Stomach (tissue), 9 donors: ENCODE data around the gene LHX4. TPM values are rescaled to one million over a fixed set of nuclear protein-coding genes. Genes with fewer than 3 reads are reported as not detected.

ENCODE experiments used
- DNase-seq, 2 donors: peaks; one replicate each; pipeline versions ENCODE4 v3.0.0 to v3.0.0-alpha.2; 2013 to 2019
- H3K27ac ChIP-seq, 5 donors: fragments of 200-600 bp in 4 of 5; sonication (generic) in 4 of 5; one replicate each; pipeline ENCODE4 v1.5.1; 2013 to 2019; ENCODE audit warnings: mild to moderate bottlenecking in 1 of 5, moderate library complexity in 1 of 5
- H3K27me3 ChIP-seq, 3 donors: fragments of 200-600 bp; sonication (generic); one replicate each; pipeline ENCODE4 v1.5.1; 2017 to 2019; ENCODE audit warnings: mixed run types in 1 of 3
- H3K36me3 ChIP-seq, 4 donors: fragments of 200-600 bp; sonication (generic); 1 replicate in 3 of 4; 2 replicates in 1 of 4; pipeline ENCODE4 v1.5.1; 2016 to 2019
- H3K4me1 ChIP-seq, 4 donors: fragments of 200-600 bp; sonication (generic); one replicate each; pipeline ENCODE4 v1.5.1; 2016 to 2019
- H3K4me3 ChIP-seq, 4 donors: fragments of 200-600 bp; sonication (generic) in 3 of 4; one replicate each; pipeline ENCODE4 v1.5.1; 2016 to 2019; ENCODE audit warnings: mild to moderate bottlenecking in 1 of 4
- H3K9me3 ChIP-seq, 4 donors: fragments of 200-600 bp; sonication (generic); one replicate each; pipeline ENCODE4 v1.5.1; 2016 to 2019
- EP300 ChIP-seq: sonication (generic); formaldehyde crosslinking; IDR thresholded peaks from one replicate; pipeline ENCODE4 v1.6.1; 2017; ENCODE audit warnings: antibody characterized with exemption
- POLR2A ChIP-seq, 4 donors: fragments of 450-650 bp; IDR thresholded peaks; one replicate each; pipeline ENCODE4 v1.6.1; 2016; ENCODE audit warnings: antibody characterized with exemption in 4 of 4, control low read depth in 2 of 4, mild to moderate bottlenecking in 1 of 4, moderate library complexity in 1 of 4
- POLR2AphosphoS5 ChIP-seq, 3 donors: sonication (generic); formaldehyde crosslinking; IDR thresholded peaks; one replicate each; pipeline ENCODE4 v1.6.1; 2016; ENCODE audit warnings: antibody characterized with exemption in 3 of 3
- WGBS, 5 donors: extraction: QIAGEN DNeasy Blood & Tissue Kit in 3 of 5; methylation state at CpG; one replicate each; pipeline versions ENCODE4 v1.1.5 to v1.1.7; 2013 to 2018; 5-methylcytosine and 5-hydroxymethylcytosine counted together
- intact Hi-C: fragments of 100-400 bp; cut with DNase I; formaldehyde crosslinking; loops from one replicate; pipeline ENCODE4 v1.15.1; 2023; ENCODE audit warnings: low total_unique reads
- polyA plus RNA-seq, 3 donors: library from polyadenylated mRNA; stranded (reverse); fragments of 200-250 nt; gene quantifications; one replicate each; pipeline ENCODE4 v1.2.3, GENCODE V29; 2013
- total RNA-seq, 5 donors: library from RNA; depleted of rRNA; stranded (reverse); fragments of >200 nt; gene quantifications; one replicate each; pipeline versions ENCODE4 v1.1.0 to v1.2.3, GENCODE V29; 2014 to 2016
- TF ChIP-seq, protein P1 (sequence below), 7 experiments: fragments of 450-650 bp in 4 of 7; fragments of 200-600 bp in 3 of 7; sonication (generic) in 3 of 7; IDR thresholded peaks; one replicate each; pipeline ENCODE4 v1.5.1; 2016 to 2019; ENCODE audit warnings: antibody characterized with exemption in 7 of 7, control low read depth in 2 of 7, mild to moderate bottlenecking in 1 of 7
- donor health status: healthy with polysubstance abuse.
- donor health status: Bipolar disorder and iron deficiency.
- donor health status: healthy.

Gene LHX4
- total and polyA plus RNA-seq, 8 donors = 0.03 to 0.18 TPM; not detected in 6

DNA sequence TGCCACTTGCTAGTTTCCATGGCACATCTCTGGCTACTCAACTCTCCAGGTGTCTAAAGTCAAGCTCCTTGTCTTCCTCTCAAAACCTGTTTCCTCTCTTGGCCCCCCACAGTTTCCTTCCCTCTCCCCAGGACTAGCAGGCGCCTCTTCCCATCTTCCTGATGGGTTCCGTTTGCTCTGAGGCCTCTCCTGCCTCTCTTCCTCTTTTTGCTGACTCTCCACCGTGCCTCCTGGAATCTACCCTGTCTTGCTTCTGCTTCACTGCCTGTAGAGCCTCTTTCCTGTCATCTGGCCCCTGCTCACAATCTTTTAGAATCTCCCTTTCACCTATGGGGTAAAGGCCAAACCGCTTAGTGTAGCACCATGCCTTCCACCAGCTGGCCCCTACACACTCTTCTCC is 21.8 kb upstream of the LHX4 start:
- H3K4me1 ChIP-seq = no peaks in the 10 kb centered on the region
- no peaks in the 10 kb centered on the region for H3K9me3 ChIP-seq
- no peak for DNase-seq
- intact Hi-C loops = no loop called here
- H3K4me3 ChIP-seq = no peak overlapping the region
- no peak overlapping the region for H3K27ac ChIP-seq
- TF ChIP-seq, protein P1, sequence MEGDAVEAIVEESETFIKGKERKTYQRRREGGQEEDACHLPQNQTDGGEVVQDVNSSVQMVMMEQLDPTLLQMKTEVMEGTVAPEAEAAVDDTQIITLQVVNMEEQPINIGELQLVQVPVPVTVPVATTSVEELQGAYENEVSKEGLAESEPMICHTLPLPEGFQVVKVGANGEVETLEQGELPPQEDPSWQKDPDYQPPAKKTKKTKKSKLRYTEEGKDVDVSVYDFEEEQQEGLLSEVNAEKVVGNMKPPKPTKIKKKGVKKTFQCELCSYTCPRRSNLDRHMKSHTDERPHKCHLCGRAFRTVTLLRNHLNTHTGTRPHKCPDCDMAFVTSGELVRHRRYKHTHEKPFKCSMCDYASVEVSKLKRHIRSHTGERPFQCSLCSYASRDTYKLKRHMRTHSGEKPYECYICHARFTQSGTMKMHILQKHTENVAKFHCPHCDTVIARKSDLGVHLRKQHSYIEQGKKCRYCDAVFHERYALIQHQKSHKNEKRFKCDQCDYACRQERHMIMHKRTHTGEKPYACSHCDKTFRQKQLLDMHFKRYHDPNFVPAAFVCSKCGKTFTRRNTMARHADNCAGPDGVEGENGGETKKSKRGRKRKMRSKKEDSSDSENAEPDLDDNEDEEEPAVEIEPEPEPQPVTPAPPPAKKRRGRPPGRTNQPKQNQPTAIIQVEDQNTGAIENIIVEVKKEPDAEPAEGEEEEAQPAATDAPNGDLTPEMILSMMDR (IDR thresholded peaks at IDR 0.05) = no peak
- TF ChIP-seq POLR2AphosphoS5 (IDR thresholded peaks at IDR 0.05) = no peak
- no peak for TF ChIP-seq POLR2A (IDR thresholded peaks at IDR 0.05)
- no peak for TF ChIP-seq EP300
- no peaks in the 10 kb centered on the region for H3K36me3 ChIP-seq
- H3K27me3 ChIP-seq = peaks cover 0 to 18% (median 0%) of the 10 kb centered on the region in 3 donors
- WGBS, 5 donors = 58 to 82% (median 75%) methylated on average over 4 of the region's 4 CpGs

DNA sequence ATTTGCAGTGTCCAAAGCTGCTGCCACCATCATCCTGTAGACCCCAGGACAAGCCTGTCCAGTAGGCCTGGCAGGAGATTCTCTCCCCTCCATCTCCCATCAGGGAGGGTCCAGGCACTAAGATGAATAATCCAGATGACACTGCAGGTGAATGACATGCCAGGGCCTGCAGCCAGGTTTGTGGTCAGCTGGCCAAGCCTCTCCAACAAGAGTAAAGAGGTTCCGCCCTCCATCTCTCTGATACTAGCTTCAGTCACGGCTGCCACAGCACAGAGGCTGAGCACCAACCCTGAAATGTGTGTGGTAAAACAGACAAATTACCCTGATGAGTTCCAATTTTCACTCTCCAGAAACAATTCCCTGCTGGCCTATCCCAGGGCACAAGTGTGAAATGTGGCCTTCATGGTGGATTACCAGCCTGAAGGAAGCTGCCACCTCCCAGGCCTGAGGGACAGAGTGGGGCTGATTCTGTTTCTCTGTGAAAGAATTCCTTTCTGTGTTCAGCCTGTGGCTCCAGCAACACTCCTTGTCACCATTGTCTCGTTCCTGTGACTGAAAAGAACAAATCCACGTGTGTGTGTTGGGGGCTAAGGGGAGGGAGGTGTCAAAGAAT is 19.9 kb upstream of the LHX4 start:
- Histone ChIP-seq H3K27me3 (peaks cover 0 to 18% (median 0%) of the 10 kb centered on the region in 3 donors), H3K9me3 (no peaks in the 10 kb centered on the region), H3K27ac (no peak overlapping the region), H3K4me1 (no peaks in the 10 kb centered on the region), H3K36me3 (no peaks in the 10 kb centered on the region), H3K4me3 (no peak overlapping the region)
- DNase-seq = no peak
- TF ChIP-seq POLR2AphosphoS5 (IDR thresholded peaks at IDR 0.05) (no peak), POLR2A (IDR thresholded peaks at IDR 0.05) (no peak), EP300 (no peak)
- TF ChIP-seq, protein P1 (IDR thresholded peaks at IDR 0.05) = no peak
- 39 to 73% (median 54%) methylated on average over 4 of the region's 4 CpGs for whole genome bisulfite sequencing, 5 donors
- intact Hi-C loops = no loop called here

DNA sequence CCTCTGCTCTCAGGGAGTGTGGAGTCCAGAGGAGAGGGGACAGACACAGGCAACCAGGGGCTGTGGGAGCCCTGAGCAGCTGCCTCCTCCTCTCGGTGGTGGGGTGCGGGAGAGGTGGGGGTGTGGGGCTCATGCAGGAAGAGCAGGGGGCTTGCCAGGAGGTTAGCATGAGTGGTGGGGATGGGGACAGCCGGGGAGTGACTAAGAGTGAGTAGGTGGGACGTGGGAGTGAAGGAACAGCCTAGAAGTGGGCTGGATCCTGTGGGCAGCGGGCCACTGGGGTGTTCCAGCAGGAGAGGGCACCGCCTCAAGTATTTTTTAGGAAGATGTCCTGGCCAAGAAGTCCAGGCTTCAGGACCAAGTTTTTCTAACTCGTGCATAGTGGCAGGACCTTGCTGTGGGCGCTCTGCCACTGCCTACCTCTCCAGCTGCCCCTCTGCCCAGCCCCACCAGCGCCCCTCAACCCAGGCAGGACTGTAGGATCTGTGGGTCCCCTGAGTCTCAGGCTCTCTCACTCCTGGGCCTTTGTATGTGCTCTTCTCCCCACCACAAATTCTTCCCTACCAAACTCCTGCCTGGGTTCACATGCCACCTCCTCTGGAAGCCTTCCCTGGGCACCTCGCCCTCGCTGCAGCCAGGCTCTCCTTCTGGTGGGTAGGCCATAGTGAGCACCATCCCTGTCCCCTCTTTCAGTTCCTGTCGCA is 18.8 kb upstream of the LHX4 start:
- no peak overlapping the region for H3K27ac ChIP-seq
- no peaks in the 10 kb centered on the region for H3K4me1 ChIP-seq
- no peaks in the 10 kb centered on the region for H3K36me3 ChIP-seq
- peaks cover 0 to 18% (median 0%) of the 10 kb centered on the region in 3 donors for H3K27me3 ChIP-seq
- 82 to 88% (median 84%) methylated on average over 11 to 12 of the region's 12 CpGs for WGBS, 5 donors
- no peak overlapping the region for H3K4me3 ChIP-seq
- intact Hi-C loops = no loop called here
- no peak for DNase-seq
- H3K9me3 ChIP-seq = no peaks in the 10 kb centered on the region
- no peak for TF ChIP-seq EP300
- no peak for TF ChIP-seq POLR2AphosphoS5 (IDR thresholded peaks at IDR 0.05)
- TF ChIP-seq, protein P1 (IDR thresholded peaks at IDR 0.05) = no peak
- TF ChIP-seq POLR2A (IDR thresholded peaks at IDR 0.05) = no peak

DNA sequence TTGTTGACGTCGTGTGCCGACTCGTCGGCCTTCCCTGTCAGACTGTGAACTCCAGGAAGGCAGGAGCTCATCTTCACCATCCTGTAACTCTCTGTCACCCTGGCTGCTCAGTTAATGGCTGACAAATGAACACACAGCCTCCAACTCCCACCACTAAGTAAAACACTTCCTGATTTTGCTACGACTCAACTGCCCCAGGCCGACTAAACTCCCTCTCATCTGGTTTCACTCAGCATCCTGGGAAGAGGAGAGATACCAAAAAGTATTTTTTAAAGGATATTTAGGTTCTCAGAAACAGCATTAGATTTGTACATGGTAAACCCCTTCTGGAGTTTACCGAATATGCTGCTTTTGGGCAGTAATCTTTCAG is 18.2 kb upstream of the LHX4 start:
- TF ChIP-seq POLR2A (IDR thresholded peaks at IDR 0.05) (no peak), EP300 (no peak), POLR2AphosphoS5 (IDR thresholded peaks at IDR 0.05) (no peak)
- TF ChIP-seq, protein P1 (IDR thresholded peaks at IDR 0.05) = no peak
- Histone ChIP-seq H3K36me3 (no peaks in the 10 kb centered on the region), H3K4me1 (no peaks in the 10 kb centered on the region), H3K9me3 (no peaks in the 10 kb centered on the region), H3K27ac (no peak overlapping the region), H3K27me3 (peaks cover 0 to 18% (median 0%) of the 10 kb centered on the region in 3 donors), H3K4me3 (no peak overlapping the region)
- no peak for DNase-seq
- WGBS, 5 donors = 72 to 81% (median 80%) methylated on average over 8 of the region's 8 CpGs
- intact Hi-C loops = no loop called here
